Upper lobe of left lung (tissue), 4 donors: ENCODE data around the gene LNX2.

Experiments used
- POLR2A ChIP-seq, 4 donors: fragments of 450-650 bp; IDR thresholded peaks; one replicate each; pipeline ENCODE4 v1.5.1; 2016 to 2017; ENCODE audit warnings: antibody characterized with exemption in 4 of 4, mild to moderate bottlenecking in 2 of 4
- TF ChIP-seq, protein P1 (sequence below), 6 experiments: fragments of 450-650 bp in 4 of 6; fragments of 200-600 bp in 2 of 6; sonication (generic) in 2 of 6; IDR thresholded peaks; one replicate each; pipeline ENCODE4 v1.5.1; 2016 to 2019; ENCODE audit warnings: antibody characterized with exemption in 6 of 6

DNA sequence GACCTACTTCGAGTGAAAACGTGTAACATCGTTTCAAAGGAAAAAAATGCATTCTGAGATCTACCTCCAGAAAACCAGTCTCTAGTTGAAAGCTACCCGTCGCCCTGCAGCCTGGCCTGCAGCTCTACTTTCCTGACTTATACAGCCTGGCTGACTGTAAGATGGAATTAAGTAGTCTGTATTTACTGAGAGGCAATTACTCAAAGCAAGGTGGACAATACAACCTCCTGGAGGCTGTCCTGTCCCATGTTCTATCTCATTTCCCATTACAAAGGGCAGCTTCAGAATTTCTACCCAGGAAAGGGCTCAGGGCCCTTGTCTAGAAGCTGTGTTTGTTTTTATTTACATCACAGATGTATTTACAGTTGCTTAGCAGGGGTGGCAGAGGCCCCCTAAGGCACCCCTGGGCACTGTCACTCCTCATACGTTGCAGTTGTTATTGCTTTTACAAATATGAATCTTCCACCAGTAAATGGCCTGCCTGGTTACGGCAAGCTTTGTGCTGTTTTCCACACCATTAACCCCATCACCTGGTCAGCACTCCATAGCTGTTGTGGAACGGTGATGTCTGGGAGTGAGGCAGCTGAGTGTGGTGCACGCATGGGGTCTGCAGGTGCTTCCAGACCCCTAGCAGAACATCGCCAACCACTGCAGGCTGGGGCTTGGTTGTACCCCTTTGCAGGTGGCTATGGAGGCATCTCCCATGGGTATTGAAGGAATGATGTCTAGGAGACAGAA is 123.6 kb downstream of the LNX2 start:
- TF ChIP-seq, protein P1, sequence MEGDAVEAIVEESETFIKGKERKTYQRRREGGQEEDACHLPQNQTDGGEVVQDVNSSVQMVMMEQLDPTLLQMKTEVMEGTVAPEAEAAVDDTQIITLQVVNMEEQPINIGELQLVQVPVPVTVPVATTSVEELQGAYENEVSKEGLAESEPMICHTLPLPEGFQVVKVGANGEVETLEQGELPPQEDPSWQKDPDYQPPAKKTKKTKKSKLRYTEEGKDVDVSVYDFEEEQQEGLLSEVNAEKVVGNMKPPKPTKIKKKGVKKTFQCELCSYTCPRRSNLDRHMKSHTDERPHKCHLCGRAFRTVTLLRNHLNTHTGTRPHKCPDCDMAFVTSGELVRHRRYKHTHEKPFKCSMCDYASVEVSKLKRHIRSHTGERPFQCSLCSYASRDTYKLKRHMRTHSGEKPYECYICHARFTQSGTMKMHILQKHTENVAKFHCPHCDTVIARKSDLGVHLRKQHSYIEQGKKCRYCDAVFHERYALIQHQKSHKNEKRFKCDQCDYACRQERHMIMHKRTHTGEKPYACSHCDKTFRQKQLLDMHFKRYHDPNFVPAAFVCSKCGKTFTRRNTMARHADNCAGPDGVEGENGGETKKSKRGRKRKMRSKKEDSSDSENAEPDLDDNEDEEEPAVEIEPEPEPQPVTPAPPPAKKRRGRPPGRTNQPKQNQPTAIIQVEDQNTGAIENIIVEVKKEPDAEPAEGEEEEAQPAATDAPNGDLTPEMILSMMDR (IDR thresholded peaks at IDR 0.05): no peak
- TF ChIP-seq POLR2A (IDR thresholded peaks at IDR 0.05): no peak
